HCT116 (cell line): ENCODE data around the gene ZNF74.

Experiments
- CTCF ChIP-seq, 3 experiments: fragments of 200-600 bp in 1 of 3; sonication (generic) in 1 of 3; IDR thresholded peaks in 2 of 3; conservative IDR thresholded peaks in 1 of 3; 2 replicates each; pipeline ENCODE4 v1.5.1; 2012 to 2017; ENCODE audit warnings: low read depth in 2 of 3, low read length in 2 of 3, antibody characterized with exemption in 1 of 3, borderline replicate concordance in 1 of 3, control low read depth in 1 of 3, mild to moderate bottlenecking in 1 of 3, mixed read lengths in 1 of 3, mixed run types in 1 of 3, moderate library complexity in 1 of 3; ENCODE audit not compliant: insufficient read depth in 1 of 3
- EZH2 ChIP-seq: fragments of 200-600 bp; sonication (generic); IDR thresholded peaks from 2 replicates; pipeline ENCODE4 v1.6.1; 2017; ENCODE audit warnings: antibody characterized with exemption, mixed run types
- POLR2A ChIP-seq: IDR thresholded peaks from 2 replicates; pipeline ENCODE4 v1.7.0; 2011; ENCODE audit warnings: borderline replicate concordance; ENCODE audit not compliant: insufficient read depth, insufficient read length; ENCODE audit errors: extremely low read depth
- RAD21 ChIP-seq: IDR thresholded peaks from 2 replicates; pipeline ENCODE4 v1.6.1; 2012; ENCODE audit warnings: low read depth, mild to moderate bottlenecking
- ZFX ChIP-seq: fragments of 450-650 bp; IDR thresholded peaks from 2 replicates; pipeline ENCODE4 v1.6.1; 2017
- ZNF274 ChIP-seq: fragments of 200-500 bp; sonication (Bioruptor generic); IDR thresholded peaks from 2 replicates; pipeline ENCODE4 v1.6.1; 2014; ENCODE audit warnings: mild to moderate bottlenecking, low read depth, low read length, inconsistent platforms

- TF ChIP-seq ZFX (no peak), POLR2A (no peak), RAD21 (no peak), CTCF (IDR thresholded peaks at IDR 0.05 in 2 of 3, conservative IDR thresholded peaks at IDR 0.05 in 1 of 3; ENCODE audit: borderline replicate concordance in 1 of 3, insufficient read depth in 1 of 3, low read depth in 2 of 3, low read length in 2 of 3) (no peak), ZNF274 (no peak), EZH2 (no peak)
Observed at GRCh38 chr22:20354238-20354975, 39.5 kb upstream of the ZNF74 start.
